HUES6 (cell line): ENCODE data around the gene BST1.

ENCODE experiments used
- H3K27ac ChIP-seq: 2 replicates; pipeline ENCODE4 v1.7.0; 2013; ENCODE audit warnings: low read depth, mild to moderate bottlenecking, low read length, inconsistent platforms
- H3K27me3 ChIP-seq: 2 replicates; pipeline ENCODE4 v1.6.1; 2013; ENCODE audit warnings: low read length; ENCODE audit not compliant: control insufficient read depth, insufficient read depth
- H3K36me3 ChIP-seq: 2 replicates; pipeline ENCODE4 v1.6.1; 2013; ENCODE audit warnings: low read length; ENCODE audit not compliant: control insufficient read depth, insufficient read depth
- H3K4me1 ChIP-seq: 2 replicates; pipeline ENCODE4 v1.6.1; 2013; ENCODE audit warnings: low read length; ENCODE audit not compliant: control insufficient read depth, insufficient read depth
- H3K4me3 ChIP-seq: 2 replicates; pipeline ENCODE4 v1.5.1; 2013; ENCODE audit warnings: low read depth, low read length
- H3K9ac ChIP-seq: one replicate; pipeline ENCODE4 v1.6.1; 2013; ENCODE audit warnings: mild to moderate bottlenecking, low read length
- H3K9me3 ChIP-seq: 2 replicates; pipeline ENCODE4 v1.6.1; 2013; ENCODE audit warnings: low read depth, low read length; ENCODE audit not compliant: control insufficient read depth, insufficient read depth

The BST1 gene

GRCh38 chr4:15665753-15666365 is 37.0 kb upstream of the BST1 start:
- H3K27me3 ChIP-seq, result no peaks in the 10 kb centered on the region
- peaks cover 30% of the 10 kb centered on the region for H3K36me3 ChIP-seq
- H3K9ac ChIP-seq, result no peak overlapping the region
- no peak overlapping the region for H3K4me3 ChIP-seq
- H3K9me3 ChIP-seq, result no peaks in the 10 kb centered on the region
- H3K27ac ChIP-seq, result no peak overlapping the region
- no peaks in the 10 kb centered on the region for H3K4me1 ChIP-seq

GRCh38 chr4:15667006-15667405 is 35.9 kb upstream of the BST1 start:
- Histone ChIP-seq H3K9ac (no peak overlapping the region), H3K36me3 (peaks cover 33% of the 10 kb centered on the region), H3K4me1 (no peaks in the 10 kb centered on the region), H3K27me3 (no peaks in the 10 kb centered on the region), H3K9me3 (no peaks in the 10 kb centered on the region), H3K27ac (no peak overlapping the region), H3K4me3 (no peak overlapping the region)

GRCh38 chr4:15668566-15669435 is 34.1 kb upstream of the BST1 start:
- H3K27me3 ChIP-seq, result no peaks in the 10 kb centered on the region
- no peak overlapping the region for H3K9ac ChIP-seq
- no peaks in the 10 kb centered on the region for H3K9me3 ChIP-seq
- no peak overlapping the region for H3K27ac ChIP-seq
- no peaks in the 10 kb centered on the region for H3K4me1 ChIP-seq
- H3K36me3 ChIP-seq, result peaks cover 38% of the 10 kb centered on the region
- H3K4me3 ChIP-seq, result no peak overlapping the region

GRCh38 chr4:15670576-15670975 is 32.3 kb upstream of the BST1 start:
- Histone ChIP-seq H3K4me3 (no peak overlapping the region), H3K4me1 (no peaks in the 10 kb centered on the region), H3K27me3 (no peaks in the 10 kb centered on the region), H3K9ac (no peak overlapping the region), H3K27ac (no peak overlapping the region), H3K36me3 (peaks cover 38% of the 10 kb centered on the region), H3K9me3 (no peaks in the 10 kb centered on the region)

DNA sequence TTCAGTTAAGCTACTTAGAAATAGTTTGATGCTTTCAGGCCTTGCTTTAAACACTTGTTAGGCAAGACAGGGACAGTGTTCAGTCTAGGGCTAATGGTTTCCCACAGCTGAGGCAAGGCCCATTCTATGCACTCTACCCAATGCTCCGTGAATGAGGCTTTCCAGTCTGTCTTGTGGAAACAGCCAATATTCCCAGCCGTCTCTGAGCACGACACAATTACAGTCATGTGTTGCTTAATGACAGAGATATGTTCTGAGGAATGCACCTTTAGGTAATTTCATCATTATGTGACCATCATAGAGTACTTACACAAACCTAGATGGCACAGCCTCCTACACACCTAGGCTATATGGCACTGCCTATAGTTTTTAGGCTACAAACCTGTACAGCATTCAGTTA is 30.8 kb upstream of the BST1 start:
- H3K27me3 ChIP-seq, result no peaks in the 10 kb centered on the region

DNA sequence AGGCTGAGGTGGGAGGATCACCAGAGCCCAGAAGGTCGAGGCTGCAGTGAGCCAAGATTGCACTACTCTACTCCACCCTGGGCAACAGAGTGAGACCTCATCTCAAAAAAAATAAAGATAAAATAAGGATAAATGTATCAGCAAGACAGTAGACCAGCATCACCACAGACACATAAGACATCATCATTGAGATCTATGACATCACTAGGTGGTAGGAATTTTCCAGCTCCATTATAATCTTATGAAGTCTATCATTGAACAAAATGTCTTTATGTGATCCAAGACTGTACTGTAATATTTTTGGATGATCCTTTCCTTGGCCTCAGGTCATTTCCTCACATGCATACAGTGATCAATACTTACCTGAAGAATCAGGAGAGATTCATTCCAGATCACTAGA is 29.5 kb upstream of the BST1 start:
- Histone ChIP-seq H3K36me3 (peaks cover 21% of the 10 kb centered on the region), H3K9ac (no peak overlapping the region), H3K27ac (no peak overlapping the region)

More for the DNA sequence above, 30.8 kb upstream of the BST1 start:
- Histone ChIP-seq H3K9ac (no peak overlapping the region), H3K9me3 (no peaks in the 10 kb centered on the region), H3K4me3 (no peak overlapping the region), H3K27ac (no peak overlapping the region), H3K36me3 (peaks cover 24% of the 10 kb centered on the region), H3K4me1 (no peaks in the 10 kb centered on the region)

DNA sequence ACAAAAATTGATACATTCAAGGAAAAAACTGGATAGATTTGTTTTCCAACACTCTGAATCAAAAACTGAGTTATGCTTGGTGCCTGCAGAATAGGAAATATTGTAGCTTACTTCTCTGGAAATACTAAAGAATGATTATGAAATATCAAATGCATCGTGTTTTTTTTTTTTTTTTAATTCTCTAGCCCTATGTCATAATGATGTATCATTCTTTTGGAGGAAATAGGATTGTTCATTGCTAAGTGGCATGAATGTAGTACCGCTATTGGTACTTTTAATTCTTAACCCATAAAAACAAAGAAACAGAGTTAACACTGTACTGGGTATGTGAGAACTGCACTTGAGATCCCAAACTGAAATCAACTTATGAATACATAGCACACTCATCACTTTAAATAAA is 28.8 kb upstream of the BST1 start:
- no peaks in the 10 kb centered on the region for H3K27me3 ChIP-seq
- H3K9ac ChIP-seq, result no peak overlapping the region
- no peaks in the 10 kb centered on the region for H3K9me3 ChIP-seq
- peaks cover 6% of the 10 kb centered on the region for H3K4me1 ChIP-seq
- no peak overlapping the region for H3K27ac ChIP-seq
- peaks cover 21% of the 10 kb centered on the region for H3K36me3 ChIP-seq
- H3K4me3 ChIP-seq, result no peak overlapping the region

More for the DNA sequence above, 29.5 kb upstream of the BST1 start:
- H3K9me3 ChIP-seq, result no peaks in the 10 kb centered on the region
- H3K4me1 ChIP-seq, result peaks cover 6% of the 10 kb centered on the region
- no peak overlapping the region for H3K4me3 ChIP-seq
- H3K27me3 ChIP-seq, result no peaks in the 10 kb centered on the region

DNA sequence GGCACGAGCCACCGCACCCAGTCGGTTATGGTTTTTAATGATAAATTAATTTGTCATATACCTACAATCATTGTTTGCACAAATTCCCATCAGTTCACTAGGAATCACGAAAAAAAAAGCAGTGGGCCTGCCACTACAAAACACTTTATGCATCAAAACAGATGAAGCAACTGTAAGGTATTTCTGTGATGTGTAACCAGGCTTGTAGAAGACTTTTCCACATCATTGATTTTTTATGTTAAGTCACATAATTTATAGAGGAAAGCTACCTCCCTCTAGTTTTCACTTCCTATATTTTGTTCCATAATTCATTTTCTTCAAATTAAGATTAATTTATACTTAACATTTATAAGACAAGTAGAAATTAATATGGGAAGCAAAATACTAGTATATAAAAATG is 27.9 kb upstream of the BST1 start:
- peaks cover 21% of the 10 kb centered on the region for H3K36me3 ChIP-seq
- H3K27ac ChIP-seq, result no peak overlapping the region
- no peak overlapping the region for H3K9ac ChIP-seq
- H3K27me3 ChIP-seq, result no peaks in the 10 kb centered on the region
- no peaks in the 10 kb centered on the region for H3K9me3 ChIP-seq
- no peak overlapping the region for H3K4me3 ChIP-seq
- peaks cover 6% of the 10 kb centered on the region for H3K4me1 ChIP-seq

- no peak overlapping the region for H3K27ac ChIP-seq
- no peak overlapping the region for H3K4me3 ChIP-seq
- H3K36me3 ChIP-seq, result peaks cover 18% of the 10 kb centered on the region
- H3K4me1 ChIP-seq, result peaks cover 6% of the 10 kb centered on the region
- H3K27me3 ChIP-seq, result no peaks in the 10 kb centered on the region
- no peaks in the 10 kb centered on the region for H3K9me3 ChIP-seq
- H3K9ac ChIP-seq, result no peak overlapping the region
These were observed 27.5 kb upstream of the BST1 start for GRCh38 chr4:15675356-15675755.

- no peaks in the 10 kb centered on the region for H3K27me3 ChIP-seq
- peaks cover 18% of the 10 kb centered on the region for H3K36me3 ChIP-seq
- H3K4me1 ChIP-seq, result peaks cover 6% of the 10 kb centered on the region
- H3K9me3 ChIP-seq, result no peaks in the 10 kb centered on the region
- H3K27ac ChIP-seq, result no peak overlapping the region
- H3K4me3 ChIP-seq, result no peak overlapping the region
- H3K9ac ChIP-seq, result no peak overlapping the region
These were observed 26.8 kb upstream of the BST1 start for GRCh38 chr4:15676039-15676438.

DNA sequence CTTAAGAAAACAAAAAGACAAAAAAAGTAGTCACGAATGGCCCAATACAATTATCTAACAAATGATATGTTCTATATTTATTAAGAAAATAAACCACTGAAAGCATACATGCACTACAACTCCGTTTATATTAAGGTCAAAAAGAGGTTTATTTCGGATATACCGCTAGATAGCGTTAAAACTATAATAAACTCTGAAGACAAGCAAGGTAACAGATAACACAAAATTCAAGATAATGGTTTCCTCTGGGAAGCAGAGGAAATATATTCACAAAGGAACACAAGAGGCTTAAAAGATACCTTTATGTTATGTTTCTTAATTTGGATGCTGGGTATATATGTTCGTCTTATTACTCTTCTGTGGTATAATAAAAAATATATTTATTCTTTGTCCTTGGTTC is 26.0 kb upstream of the BST1 start:
- peaks cover 6% of the 10 kb centered on the region for H3K4me1 ChIP-seq
- no peak overlapping the region for H3K27ac ChIP-seq
- H3K9ac ChIP-seq, result no peak overlapping the region
- H3K27me3 ChIP-seq, result no peaks in the 10 kb centered on the region
- no peak overlapping the region for H3K4me3 ChIP-seq
- peaks cover 12% of the 10 kb centered on the region; the same call in 1 of the 2 replicates for H3K36me3 ChIP-seq
- H3K9me3 ChIP-seq, result no peaks in the 10 kb centered on the region
